ENCODE measurements around the gene SLC7A7.
"Not testable (repeated sequence)": the region's sequence is repeated elsewhere in the genome, so short reads cannot be mapped to it uniquely, and the experiment has no call there.

Gene SLC7A7

DNA sequence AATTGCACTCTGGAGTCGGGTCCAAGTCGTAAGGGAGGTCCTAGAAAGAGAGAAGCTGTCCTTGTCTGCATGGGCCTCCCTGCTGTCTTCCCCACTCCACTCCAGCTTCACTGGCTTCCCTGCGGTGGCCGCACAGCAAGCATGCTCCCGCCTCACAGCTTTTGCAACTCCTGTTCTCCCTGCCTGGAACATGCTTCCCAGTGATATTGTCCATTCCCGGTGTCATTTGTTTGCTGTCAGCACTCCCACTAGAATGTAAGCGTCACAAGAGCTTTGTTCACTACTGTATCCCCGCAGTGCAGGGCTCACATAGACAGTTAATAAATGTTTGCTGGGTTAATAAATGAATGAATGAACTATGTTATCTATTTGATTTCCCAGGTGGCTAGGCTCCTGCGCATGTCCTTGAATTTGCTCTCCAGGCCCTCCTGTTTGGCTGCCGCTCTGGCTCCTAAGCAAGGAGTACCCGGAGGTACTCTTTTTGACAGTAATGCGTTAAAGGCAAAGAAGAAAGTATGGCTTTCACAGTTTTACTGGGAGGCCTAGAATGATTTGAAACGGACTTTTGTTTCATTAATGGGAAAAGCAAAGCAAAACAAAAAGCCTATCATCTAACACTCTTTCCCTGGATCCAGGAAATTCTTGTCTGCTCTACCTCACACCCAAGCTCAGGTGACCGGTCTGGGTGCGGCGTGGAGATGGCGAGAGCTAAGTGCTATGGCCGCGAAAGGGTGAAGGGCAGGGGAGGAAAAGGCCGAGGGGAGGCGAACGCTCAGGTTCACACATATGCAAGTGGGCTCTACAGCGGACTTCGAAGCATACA, 6.2 kb upstream of the SLC7A7 start:
- Mint-ChIP-seq H3K27me3 (no peaks in the 10 kb centered on the region), H3K27ac (peak overlapping the region; percentile 69), H3K4me3 (no peak overlapping the region), H3K9me3 (no peaks in the 10 kb centered on the region), H3K36me3 (no peaks in the 10 kb centered on the region), H3K4me1 (peaks cover 27 to 67% of the 10 kb centered on the region in 2 donors)
- DNase-seq (no peak), ATAC-seq (replicated peaks) (no peak)

DNA sequence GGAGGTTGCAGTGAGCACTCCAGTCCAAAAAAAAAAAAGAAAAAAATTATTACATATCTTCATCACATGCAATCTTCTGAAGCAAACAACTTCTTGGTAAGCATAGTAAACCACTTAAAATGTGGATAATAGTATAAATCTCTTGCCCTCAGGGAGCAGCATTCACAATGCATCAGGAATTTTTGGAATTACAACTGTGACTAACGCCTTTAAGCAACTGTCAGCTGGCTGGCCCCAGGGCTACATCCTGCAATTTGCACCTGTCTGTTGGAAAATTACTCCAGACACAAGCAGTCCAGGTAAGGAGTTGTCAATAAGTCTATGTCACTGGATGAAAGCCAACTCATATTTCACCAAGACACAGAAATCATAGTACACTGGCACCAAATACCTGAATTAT, 5.5 kb upstream of the SLC7A7 start:
- ATAC-seq (replicated peaks): no peak
- Mint-ChIP-seq H3K4me1 (peaks cover 29 to 69% of the 10 kb centered on the region in 2 donors), H3K4me3 (no peak overlapping the region), H3K27me3 (no peaks in the 10 kb centered on the region), H3K9me3 (no peaks in the 10 kb centered on the region), H3K27ac (no peak overlapping the region), H3K36me3 (no peaks in the 10 kb centered on the region)
- DNase-seq: no peak

DNA sequence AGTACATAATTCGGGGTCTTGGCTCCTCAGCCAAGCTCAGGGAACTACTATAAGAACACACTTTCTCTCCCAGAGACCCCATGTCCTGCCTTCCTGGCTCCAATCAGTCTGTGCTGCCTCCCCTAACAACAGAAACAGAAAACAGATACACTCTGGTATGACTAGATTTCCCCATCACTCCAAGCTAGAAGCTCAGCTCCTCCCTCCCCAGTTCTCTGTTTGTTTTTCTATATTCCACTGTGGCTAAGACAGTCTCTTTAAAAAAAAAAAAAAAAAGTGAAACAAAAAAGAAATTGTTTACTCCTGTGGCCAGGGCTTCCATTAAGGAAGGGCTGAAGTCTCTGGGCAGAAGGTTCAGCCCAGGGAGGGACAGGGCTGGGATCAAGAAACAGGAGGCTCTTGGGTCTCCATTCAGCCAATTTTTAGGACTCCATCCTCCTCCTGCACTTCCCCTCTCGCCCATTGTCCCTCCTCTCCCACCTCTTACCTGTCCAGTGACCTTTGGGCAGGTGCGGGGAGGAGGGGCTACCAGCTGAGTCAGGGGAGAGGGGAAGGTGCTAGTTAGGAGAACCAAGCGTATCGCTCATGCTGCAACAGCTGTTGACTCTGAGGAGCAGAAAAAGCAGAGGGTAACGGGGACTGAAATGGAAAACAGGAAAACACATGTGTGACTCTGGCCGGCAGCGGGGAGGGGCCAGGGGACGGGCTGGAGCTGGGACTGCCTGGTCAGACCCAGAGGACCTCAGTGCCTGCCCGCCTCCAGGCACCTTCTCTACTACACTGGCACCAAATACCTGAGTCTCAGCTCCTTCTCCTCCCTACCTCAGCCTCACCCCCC, 4.1 kb upstream of the SLC7A7 start:
- Mint-ChIP-seq H3K4me1 (peaks cover 36 to 71% of the 10 kb centered on the region in 2 donors), H3K27ac (peak overlapping the region; percentile 84), H3K4me3 (peak overlapping the region; percentile 69 to 71), H3K27me3 (no peaks in the 10 kb centered on the region), H3K36me3 (no peaks in the 10 kb centered on the region), H3K9me3 (no peaks in the 10 kb centered on the region)
- DNase-seq (no peak), ATAC-seq (replicated peaks) (peak; percentile 28 to 34)

DNA sequence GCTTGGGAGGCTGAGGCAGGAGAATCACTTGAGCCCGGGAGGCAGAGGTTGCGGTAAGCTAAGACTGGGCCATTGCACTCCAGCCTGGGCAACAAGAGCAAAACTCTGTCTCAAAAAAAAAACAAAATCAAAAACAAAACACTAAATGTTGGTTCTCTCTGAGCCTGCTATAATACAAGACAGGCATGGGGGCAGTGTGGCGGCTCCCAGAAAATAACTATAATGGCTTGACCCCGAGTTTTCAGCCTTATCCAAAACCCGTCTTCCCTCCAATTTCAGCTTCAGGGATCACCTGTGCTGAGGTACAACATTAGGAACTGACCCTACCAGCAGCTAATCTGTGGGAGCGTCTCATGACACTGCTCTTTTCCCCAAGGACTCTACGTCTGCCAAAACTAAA, 862 bp downstream of the SLC7A7 start:
- Mint-ChIP-seq H3K27me3 (no peaks in the 10 kb centered on the region), H3K4me3 (peak overlapping the region; percentile 47 to 66), H3K9me3 (no peaks in the 10 kb centered on the region), H3K27ac (peak overlapping the region; percentile 87), H3K4me1 (peaks cover 39 to 65% of the 10 kb centered on the region in 2 donors), H3K36me3 (peaks cover 0 to 4% of the 10 kb centered on the region in 2 donors)
- no peak for ATAC-seq (replicated peaks)
- no peak for DNase-seq

DNA sequence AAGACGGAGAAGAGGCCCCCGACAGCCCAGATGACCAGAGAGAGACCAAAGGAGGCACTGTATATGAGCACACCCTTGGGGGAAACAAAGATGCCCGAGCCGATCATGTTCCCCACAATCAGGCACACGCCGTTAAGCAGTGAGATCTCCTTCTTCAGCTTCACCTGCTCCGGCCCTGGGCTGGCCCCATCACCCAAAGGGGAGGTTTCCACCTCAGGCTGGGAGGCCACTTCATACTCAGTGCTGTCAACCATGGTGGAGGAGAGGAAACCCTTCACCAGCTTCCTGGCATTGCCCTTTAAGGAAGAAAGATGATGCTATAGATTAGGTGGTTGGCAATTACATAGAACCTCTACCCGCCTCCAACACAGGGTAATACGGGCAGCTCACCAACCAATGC, 2.1 kb downstream of the SLC7A7 start:
- Mint-ChIP-seq H3K27me3 (no peaks in the 10 kb centered on the region), H3K9me3 (no peaks in the 10 kb centered on the region), H3K27ac (peak overlapping the region; percentile 89), H3K4me1 (peaks cover 36 to 63% of the 10 kb centered on the region in 2 donors), H3K4me3 (peak overlapping the region; percentile 12 to 31), H3K36me3 (peaks cover 0 to 4% of the 10 kb centered on the region in 2 donors)
- DNase-seq (no peak), ATAC-seq (replicated peaks) (peak; percentile 45 to 48)

DNA sequence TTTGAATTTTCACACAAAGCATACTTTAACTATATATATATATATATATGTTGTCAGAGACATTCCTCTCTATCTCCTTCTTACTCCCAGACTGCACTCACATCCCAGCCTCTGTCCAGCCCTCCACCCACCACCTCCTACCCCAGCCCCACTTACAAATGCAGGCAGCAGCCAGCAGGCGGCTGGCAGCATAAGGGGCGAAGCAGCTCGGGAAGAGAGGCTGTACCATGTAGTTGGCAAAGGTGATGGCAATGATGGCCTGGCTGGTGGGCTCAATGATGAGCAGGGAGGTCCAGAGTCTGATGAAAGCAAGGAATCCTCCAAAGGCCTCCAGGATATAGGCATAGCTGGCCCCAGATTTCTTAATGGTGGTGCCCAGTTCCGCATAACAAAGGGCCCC, 2.5 kb downstream of the SLC7A7 start:
- DNase-seq (no peak), ATAC-seq (replicated peaks) (no peak)
- H3K4me1 Mint-ChIP-seq: peaks cover 37 to 63% of the 10 kb centered on the region in 2 donors
- H3K27me3 Mint-ChIP-seq: no peaks in the 10 kb centered on the region
- H3K36me3 Mint-ChIP-seq: peaks cover 0 to 4% of the 10 kb centered on the region in 2 donors
- peak overlapping the region; percentile 89 for H3K27ac Mint-ChIP-seq
- H3K9me3 Mint-ChIP-seq: no peaks in the 10 kb centered on the region
- H3K4me3 Mint-ChIP-seq: peak overlapping the region; percentile 12 to 31

DNA sequence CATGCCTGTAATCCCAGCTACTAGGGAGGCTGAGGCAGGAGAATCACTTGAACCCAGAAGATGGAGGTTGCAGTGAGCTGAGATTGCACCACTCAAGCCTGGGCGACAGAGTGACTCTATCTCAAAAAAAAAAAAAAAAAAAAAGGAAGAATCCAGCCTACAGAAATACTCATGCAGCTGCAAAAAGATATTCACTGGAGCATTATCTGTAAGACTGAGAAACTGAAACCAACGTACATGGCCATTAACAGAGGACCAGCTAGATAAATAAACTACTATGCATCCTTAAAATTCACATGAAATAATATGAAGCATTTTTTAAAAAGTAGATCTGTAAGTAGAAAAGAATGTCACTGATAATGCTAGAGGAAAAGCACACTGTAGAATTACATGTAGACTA, 3.5 kb downstream of the SLC7A7 start:
- Mint-ChIP-seq H3K4me1 (peaks cover 43 to 67% of the 10 kb centered on the region in 2 donors), H3K27ac (peak overlapping the region; percentile 37), H3K4me3 (peak overlapping the region; percentile 44 to 48), H3K9me3 (no peaks in the 10 kb centered on the region), H3K36me3 (peaks cover 0 to 4% of the 10 kb centered on the region in 2 donors), H3K27me3 (no peaks in the 10 kb centered on the region)
- DNase-seq: no peak
- peak; percentile 15 to 41 for ATAC-seq (replicated peaks)

DNA sequence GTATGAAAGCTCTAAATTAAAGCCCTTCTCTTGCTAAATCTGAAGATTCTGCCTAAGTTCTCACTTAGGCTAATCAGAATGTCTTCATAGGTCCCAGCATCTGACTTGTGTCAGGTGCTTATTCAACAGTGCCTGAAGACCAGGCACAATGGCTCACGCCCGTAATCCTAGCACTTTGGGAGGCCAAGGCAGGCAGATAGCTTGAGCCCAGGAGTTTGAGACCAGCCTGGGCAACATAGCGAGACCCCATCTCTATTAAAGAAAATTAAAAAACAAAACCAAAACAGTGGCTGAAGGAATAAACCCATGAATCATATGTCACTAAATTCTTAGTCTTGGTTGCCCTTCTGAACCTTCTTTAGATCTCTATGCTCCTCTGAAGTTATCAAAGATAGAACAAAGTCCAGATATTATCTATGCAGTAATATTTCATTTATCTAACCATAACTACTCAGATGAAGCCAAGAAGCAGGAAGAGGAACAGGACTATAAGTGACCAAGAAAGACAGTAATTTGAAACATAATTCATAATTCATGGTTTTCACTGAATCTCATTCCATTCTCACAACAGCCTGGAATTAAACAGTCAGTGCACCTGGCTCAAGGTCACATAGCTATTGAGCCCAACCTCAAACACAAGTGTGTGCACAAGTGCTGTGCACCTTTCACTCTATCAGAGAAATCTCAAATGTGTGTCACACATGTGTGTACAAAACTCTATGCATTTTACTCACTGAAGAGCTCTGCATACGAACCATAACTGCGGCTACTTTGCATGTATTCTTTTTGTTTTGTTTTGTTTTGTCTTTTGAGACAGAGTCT, 6.6 kb downstream of the SLC7A7 start:
- Mint-ChIP-seq H3K27me3 (no peaks in the 10 kb centered on the region), H3K9me3 (no peaks in the 10 kb centered on the region), H3K27ac (peak overlapping the region; percentile 31), H3K36me3 (peaks cover 4 to 8% of the 10 kb centered on the region in 2 donors), H3K4me3 (no peak overlapping the region), H3K4me1 (peaks cover 41 to 61% of the 10 kb centered on the region in 2 donors)
- ATAC-seq (replicated peaks) (no peak), DNase-seq (no peak)

DNA sequence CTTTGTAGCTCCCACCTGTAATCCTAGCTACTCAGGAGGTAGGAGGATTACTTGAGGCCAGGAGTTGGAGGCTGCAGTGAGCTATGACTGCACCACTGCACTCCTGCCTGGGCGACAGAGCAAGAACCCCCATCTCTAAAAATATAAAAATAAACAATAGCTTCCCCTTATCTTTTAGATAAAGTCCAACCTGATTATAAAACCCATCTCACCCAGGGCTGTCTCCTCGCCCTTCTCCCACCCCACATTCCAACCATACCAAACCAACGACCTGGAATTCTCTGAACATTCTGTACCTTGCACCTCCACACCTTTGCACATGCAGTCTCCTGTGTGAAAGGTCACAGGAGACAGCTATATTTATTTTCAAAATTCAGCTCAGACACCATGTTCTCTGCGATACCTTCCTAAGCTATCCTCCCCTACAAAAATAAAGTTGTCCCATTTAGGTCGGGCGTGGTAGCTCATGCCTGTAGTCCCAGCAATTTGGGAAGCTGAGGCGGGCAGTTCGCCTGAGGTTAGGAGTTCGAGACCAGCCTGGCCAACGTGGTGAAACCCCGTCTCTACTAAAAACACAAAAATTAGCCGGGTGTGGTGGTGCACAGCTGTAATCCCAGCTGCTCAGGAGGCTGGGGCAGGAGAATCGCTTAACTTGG, 7.7 kb downstream of the SLC7A7 start:
- Mint-ChIP-seq H3K4me1 (peaks cover 43 to 62% of the 10 kb centered on the region in 2 donors), H3K4me3 (no peak overlapping the region), H3K27ac (peak overlapping the region; percentile 11), H3K27me3 (no peaks in the 10 kb centered on the region), H3K9me3 (peaks cover 0 to under 1% of the 10 kb centered on the region in 2 donors), H3K36me3 (peaks cover 4 to 9% of the 10 kb centered on the region in 2 donors)
- no peak for DNase-seq
- ATAC-seq (replicated peaks): no peak

DNA sequence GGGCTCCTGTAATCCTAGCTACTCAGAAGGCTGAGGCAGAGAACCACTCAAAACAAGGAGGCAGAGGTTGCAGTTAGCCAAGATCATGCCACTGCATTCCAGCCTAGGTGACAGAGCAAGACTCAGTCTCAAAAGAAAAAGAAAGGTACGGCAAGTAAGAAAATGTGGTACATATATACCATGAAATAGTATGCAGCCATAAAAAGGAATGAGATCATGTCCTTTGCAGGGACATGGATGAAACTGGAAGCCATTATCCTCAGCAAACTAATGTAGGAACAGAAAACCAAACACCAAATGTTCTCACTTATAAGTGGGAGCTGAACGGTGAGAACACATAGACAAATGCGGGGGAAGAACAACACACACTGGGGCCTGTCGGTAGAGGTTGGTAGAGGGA, 10.0 kb downstream of the SLC7A7 start:
- DNase-seq; H3K27ac Mint-ChIP-seq; H3K4me3 Mint-ChIP-seq; H3K9me3 Mint-ChIP-seq; ATAC-seq (replicated peaks); H3K36me3 Mint-ChIP-seq; H3K27me3 Mint-ChIP-seq: not testable (repeated sequence)
- H3K4me1 Mint-ChIP-seq: peaks cover 48 to 61% of the 10 kb centered on the region in 2 donors

DNA sequence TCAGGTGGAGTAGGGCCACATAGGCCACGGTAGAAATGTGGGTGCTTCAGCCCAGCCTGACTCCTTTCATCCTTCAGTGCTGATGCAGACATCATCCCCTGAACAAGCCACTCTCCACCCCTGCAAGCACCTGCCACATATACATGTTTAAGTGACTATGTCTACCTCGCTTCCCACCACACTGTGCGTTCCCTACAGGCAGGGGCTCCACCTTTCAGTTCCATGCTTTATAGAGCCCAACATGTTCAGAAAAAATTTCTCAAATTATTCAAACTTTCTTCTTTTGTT, 11.6 kb downstream of the SLC7A7 start:
- Mint-ChIP-seq H3K4me3 (peak overlapping the region in 1 of 2 donors; percentile 74), H3K4me1 (peaks cover 56 to 65% of the 10 kb centered on the region in 2 donors), H3K27me3 (no peaks in the 10 kb centered on the region), H3K9me3 (peaks cover 0 to 3% of the 10 kb centered on the region in 2 donors), H3K36me3 (peaks cover 7 to 15% of the 10 kb centered on the region in 2 donors), H3K27ac (peak overlapping the region; percentile 94)
- ATAC-seq (replicated peaks) (peak; percentile 77), DNase-seq (no peak)

DNA sequence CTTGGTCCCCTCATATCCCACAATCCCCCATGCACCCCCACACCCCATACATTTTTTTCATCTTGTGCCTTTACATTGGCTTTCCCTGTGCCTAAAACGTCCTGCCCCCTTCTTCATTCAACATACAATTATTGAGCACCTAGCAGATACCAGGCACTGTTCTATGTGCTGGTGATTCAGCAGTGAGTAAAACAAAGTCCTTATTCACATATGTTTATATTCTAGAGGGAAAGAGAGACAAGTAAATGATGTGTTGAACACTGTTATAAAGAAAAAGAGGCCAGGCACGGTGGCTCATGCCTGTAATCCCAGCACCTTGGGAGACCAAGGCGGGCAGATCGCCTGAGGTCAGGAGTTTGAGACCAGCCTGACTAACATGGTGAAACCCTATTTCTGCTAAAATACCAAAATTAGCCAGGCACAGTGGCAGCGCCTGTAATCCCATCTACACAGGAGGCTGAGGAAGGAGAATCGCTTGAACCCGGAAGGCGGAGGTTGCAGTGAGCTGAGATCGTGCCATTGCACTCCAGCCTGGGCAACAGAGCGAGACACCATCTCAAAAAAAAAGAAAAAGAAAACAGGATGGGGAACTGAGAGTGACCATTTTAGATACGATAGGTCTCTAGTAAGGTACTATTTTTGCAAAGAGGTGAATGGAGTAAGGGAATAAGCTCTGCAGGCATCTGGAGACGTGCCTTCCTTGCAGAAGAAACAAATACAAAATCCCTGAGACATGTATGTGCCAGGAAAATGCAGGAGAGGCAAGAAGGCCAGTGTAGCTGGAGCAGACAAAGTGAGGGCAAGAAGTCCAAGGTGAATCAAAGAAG, 12.2 kb downstream of the SLC7A7 start:
- Mint-ChIP-seq H3K27ac (peak overlapping the region; percentile 94), H3K4me3 (peak overlapping the region; percentile 55 to 74)

DNA sequence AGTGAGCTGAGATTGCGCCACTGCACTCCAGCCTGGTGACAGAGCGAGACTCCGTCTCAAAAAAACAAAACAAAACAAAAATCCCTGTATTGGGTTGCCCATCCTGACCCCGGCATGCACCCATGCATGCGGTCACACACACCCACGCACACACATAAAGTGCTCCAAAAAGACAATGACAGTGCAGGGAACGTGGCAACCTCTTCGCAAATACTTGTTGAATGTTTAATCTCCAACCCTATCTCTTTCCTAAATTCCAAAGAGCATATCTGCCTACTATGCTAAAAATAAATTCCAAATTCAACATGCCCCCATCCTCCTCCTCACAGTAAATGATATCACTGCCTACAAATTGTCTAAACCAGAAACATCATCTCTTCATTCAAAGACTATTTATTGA, 13.5 kb downstream of the SLC7A7 start:
- peaks cover 7 to 15% of the 10 kb centered on the region in 2 donors for H3K36me3 Mint-ChIP-seq
- no peak overlapping the region for H3K4me3 Mint-ChIP-seq
- peaks cover 0 to 3% of the 10 kb centered on the region in 2 donors for H3K9me3 Mint-ChIP-seq
- H3K4me1 Mint-ChIP-seq: peaks cover 57 to 61% of the 10 kb centered on the region in 2 donors
- no peak overlapping the region for H3K27ac Mint-ChIP-seq
- DNase-seq: no peak
- H3K27me3 Mint-ChIP-seq: no peaks in the 10 kb centered on the region
- ATAC-seq (replicated peaks): no peak

More for the DNA sequence above, 12.2 kb downstream of the SLC7A7 start:
- Mint-ChIP-seq H3K9me3 (peaks cover 0 to 3% of the 10 kb centered on the region in 2 donors), H3K36me3 (peaks cover 7 to 15% of the 10 kb centered on the region in 2 donors), H3K4me1 (peaks cover 57 to 67% of the 10 kb centered on the region in 2 donors), H3K27me3 (no peaks in the 10 kb centered on the region)
- ATAC-seq (replicated peaks) (peak; percentile 85 to 86), DNase-seq (no peak)
